Activated naive CD8-positive, alpha-beta T cell treated with anti-CD3 and anti-CD28 coated beads for 36 hours (primary cell): Measurements from ENCODE around the gene LAMC3. TPM values are rescaled to one million over a fixed set of nuclear protein-coding genes. Genes with fewer than 3 reads are reported as not detected.
A peak's percentile ranks its signal among the peaks of the same experiment; 100 is the strongest.
"Not testable (repeated sequence)": the region's sequence is repeated elsewhere in the genome, so short reads cannot be mapped to it uniquely, and the experiment has no call there.

Experiments used
- DNase-seq: peaks from one replicate; pipeline ENCODE4 v3.0.0; 2021
- H3K27ac Mint-ChIP-seq: one replicate; pipeline ENCODE4 v1.8.0; 2022; ENCODE audit warnings: mild to moderate bottlenecking, moderate library complexity, mixed read lengths
- H3K27me3 Mint-ChIP-seq: one replicate; pipeline ENCODE4 v1.8.0; 2022; ENCODE audit warnings: mild to moderate bottlenecking, mixed read lengths
- H3K36me3 Mint-ChIP-seq: one replicate; pipeline ENCODE4 v1.8.0; 2021; ENCODE audit warnings: mild to moderate bottlenecking, mixed read lengths
- H3K4me1 Mint-ChIP-seq: one replicate; pipeline ENCODE4 v1.8.0; 2021; ENCODE audit warnings: mixed read lengths
- H3K4me3 Mint-ChIP-seq: one replicate; pipeline ENCODE4 v1.8.0; 2022; ENCODE audit warnings: mild to moderate bottlenecking, moderate library complexity, mixed read lengths
- H3K9me3 Mint-ChIP-seq: one replicate; pipeline ENCODE4 v1.8.0; 2022; ENCODE audit warnings: mixed read lengths
- total RNA-seq, 2 experiments: library from RNA; stranded (reverse); gene quantifications; one replicate each; pipeline ENCODE4 v1.2.3, GENCODE V29; 2021

LAMC3 gene
- total RNA-seq, 2 experiments from 2014 or later, result 0.56 to 0.91 TPM

DNA sequence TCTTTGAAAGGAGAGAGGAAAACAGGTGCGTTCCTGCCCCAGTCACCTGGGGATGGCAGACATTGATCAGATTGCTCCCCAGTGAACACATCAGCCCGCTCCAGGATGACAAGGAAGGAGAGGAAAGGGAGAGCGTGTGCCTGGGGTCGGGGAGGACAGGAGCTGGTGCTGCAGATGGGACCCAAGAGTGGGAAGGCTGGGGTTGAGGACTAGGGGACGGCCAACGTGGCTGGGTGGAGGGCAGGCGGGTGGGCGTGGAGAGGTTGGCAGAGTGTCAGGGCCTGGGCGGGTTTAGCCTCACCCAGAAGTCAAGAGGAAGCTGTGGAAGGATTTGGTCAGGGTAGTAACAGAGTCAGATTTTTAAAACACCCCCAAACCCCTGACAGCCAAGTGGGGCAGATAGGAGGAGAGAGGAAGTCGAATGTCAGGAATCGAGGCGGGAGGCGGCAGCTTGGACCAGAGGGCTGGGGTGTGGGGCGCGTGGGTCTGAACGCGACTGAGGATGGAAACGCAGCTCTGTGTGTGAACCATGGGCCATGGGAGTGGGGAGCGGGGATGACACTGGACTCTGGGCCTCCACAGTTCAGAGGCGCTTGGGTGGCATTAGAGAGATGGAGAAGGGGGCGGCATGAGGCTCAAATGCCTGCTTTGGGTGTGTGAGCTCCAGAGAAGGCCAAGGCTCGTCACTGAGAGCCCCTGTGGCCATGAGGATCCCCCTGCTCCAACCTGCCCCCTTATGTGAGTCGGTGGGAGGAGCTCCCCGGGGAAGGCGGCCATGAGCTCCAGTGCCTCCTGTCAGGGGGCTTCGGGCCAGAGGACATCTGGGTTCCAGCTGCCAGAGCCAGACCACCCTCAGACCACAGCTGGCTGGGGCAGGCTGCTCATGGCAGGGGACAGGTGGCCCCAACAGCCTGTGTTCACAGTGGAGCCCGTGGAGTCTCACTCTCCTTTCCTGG is 24.6 kb downstream of the LAMC3 start:
- no peaks in the 10 kb centered on the region for H3K4me1 Mint-ChIP-seq
- no peak overlapping the region for H3K27ac Mint-ChIP-seq
- H3K9me3 Mint-ChIP-seq, result no peaks in the 10 kb centered on the region
- no peaks in the 10 kb centered on the region for H3K36me3 Mint-ChIP-seq
- H3K27me3 Mint-ChIP-seq, result no peaks in the 10 kb centered on the region
- H3K4me3 Mint-ChIP-seq, result no peak overlapping the region
- DNase-seq, result no peak

GRCh38 chr9:131034268-131034667 is 25.3 kb downstream of the LAMC3 start:
- Mint-ChIP-seq H3K36me3 (no peaks in the 10 kb centered on the region), H3K27ac (no peak overlapping the region), H3K9me3 (no peaks in the 10 kb centered on the region), H3K4me1 (no peaks in the 10 kb centered on the region), H3K4me3 (no peak overlapping the region), H3K27me3 (no peaks in the 10 kb centered on the region)
- DNase-seq, result no peak

DNA sequence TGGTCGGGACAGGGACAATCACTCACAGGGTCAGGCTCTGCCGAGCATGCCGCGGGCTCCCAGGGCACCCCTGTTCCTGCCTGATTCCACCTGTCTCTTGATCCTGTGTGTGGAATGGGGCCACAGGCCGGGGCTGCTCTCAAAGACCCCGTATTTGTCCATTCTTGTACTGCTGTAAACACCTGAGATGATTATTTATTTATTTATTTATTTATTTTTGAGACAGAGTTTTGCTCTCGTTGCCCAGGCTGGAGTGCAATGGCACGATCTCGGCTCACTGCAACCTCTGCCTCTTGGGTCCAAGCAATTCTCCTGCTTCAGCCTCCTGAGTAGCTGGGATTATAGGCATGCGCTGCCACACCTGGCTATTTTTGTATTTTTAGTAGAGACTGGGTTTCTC is 25.8 kb downstream of the LAMC3 start:
- not testable (repeated sequence) for H3K27ac Mint-ChIP-seq, H3K4me1 Mint-ChIP-seq, H3K4me3 Mint-ChIP-seq, H3K9me3 Mint-ChIP-seq, H3K27me3 Mint-ChIP-seq, H3K36me3 Mint-ChIP-seq, DNase-seq

DNA sequence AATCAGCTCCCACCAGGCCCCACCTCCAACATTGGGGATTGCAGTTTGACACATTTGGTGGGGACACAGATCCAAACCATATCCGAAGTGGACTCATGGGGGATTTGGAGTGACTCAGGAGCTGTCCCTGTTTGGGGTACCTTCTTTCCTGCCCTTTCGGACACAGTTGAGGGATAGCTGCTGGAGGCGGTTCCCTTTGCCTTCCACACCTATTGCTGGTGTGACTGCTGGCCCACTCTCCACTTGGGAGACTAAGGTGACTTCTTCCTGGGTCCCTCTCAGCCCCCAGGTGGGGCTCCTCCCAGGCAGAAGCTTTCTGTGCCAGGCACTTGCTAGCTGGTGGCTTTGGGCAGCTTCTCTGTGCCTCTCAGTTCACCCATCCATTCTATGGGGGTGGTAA is 26.6 kb downstream of the LAMC3 start:
- H3K4me1 Mint-ChIP-seq, result no peaks in the 10 kb centered on the region
- no peak overlapping the region for H3K27ac Mint-ChIP-seq
- DNase-seq, result no peak
- no peak overlapping the region for H3K4me3 Mint-ChIP-seq
- no peaks in the 10 kb centered on the region for H3K36me3 Mint-ChIP-seq
- H3K27me3 Mint-ChIP-seq, result no peaks in the 10 kb centered on the region
- H3K9me3 Mint-ChIP-seq, result no peaks in the 10 kb centered on the region

- no peak for DNase-seq
- Mint-ChIP-seq H3K27ac (no peak overlapping the region), H3K9me3 (no peaks in the 10 kb centered on the region), H3K4me1 (no peaks in the 10 kb centered on the region), H3K4me3 (no peak overlapping the region), H3K27me3 (no peaks in the 10 kb centered on the region), H3K36me3 (no peaks in the 10 kb centered on the region)
Observed at GRCh38 chr9:131036071-131036470, 27.1 kb downstream of the LAMC3 start.

DNA sequence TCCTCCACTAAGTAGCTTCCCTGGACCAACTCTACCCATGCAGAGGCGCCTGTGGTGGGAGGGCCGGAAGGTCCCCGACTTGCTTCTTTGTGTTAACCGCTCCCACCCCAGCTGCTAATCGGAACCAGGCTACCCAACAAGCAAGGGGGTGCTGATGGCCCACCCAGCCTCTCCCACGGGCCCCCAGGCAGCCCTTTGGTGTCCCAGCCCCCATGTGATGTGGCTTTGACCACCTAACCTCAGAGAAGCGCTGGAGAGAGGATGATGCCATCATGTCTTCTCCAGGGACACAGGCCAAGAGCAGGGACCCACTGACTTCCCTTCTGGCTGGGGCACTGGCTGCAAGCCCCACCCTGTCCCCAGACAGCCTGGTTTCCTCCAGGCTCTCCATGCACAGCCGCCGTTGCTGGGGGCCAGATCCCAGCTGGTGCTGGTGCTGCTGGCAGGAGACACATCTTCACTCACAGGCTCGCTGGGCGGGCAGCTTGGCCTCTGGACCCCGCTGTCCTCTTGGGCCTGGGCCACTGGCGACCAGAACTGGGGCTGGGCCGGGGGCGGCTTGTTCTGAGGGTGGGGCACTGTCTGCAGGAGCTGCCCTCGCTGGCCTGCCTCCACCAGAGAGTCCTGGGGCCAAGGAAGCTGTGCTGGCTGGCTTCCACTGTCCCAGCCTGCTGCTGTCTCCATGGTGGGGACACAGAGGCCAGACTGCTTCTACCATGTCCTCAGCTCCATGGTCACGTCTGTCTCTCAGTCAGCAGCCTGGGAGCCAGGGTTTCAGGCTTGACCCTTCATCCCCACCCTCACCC is 27.8 kb downstream of the LAMC3 start:
- Mint-ChIP-seq H3K27ac (no peak overlapping the region), H3K4me3 (no peak overlapping the region), H3K36me3 (no peaks in the 10 kb centered on the region), H3K4me1 (no peaks in the 10 kb centered on the region), H3K27me3 (no peaks in the 10 kb centered on the region), H3K9me3 (no peaks in the 10 kb centered on the region)
- DNase-seq, result no peak

GRCh38 chr9:131037335-131038255 is 28.6 kb downstream of the LAMC3 start:
- Mint-ChIP-seq H3K9me3 (no peaks in the 10 kb centered on the region), H3K27me3 (no peaks in the 10 kb centered on the region), H3K36me3 (no peaks in the 10 kb centered on the region), H3K4me1 (no peaks in the 10 kb centered on the region), H3K4me3 (no peak overlapping the region), H3K27ac (no peak overlapping the region)
- no peak for DNase-seq

GRCh38 chr9:131038256-131039128 is 29.5 kb downstream of the LAMC3 start:
- Mint-ChIP-seq H3K9me3 (no peaks in the 10 kb centered on the region), H3K4me1 (peaks cover 4% of the 10 kb centered on the region)
- no peak for DNase-seq

GRCh38 chr9:131039129-131039954 is 30.4 kb downstream of the LAMC3 start:
- H3K36me3 Mint-ChIP-seq, result no peaks in the 10 kb centered on the region
- DNase-seq, result no peak
- H3K9me3 Mint-ChIP-seq, result no peaks in the 10 kb centered on the region
- no peak overlapping the region for H3K4me3 Mint-ChIP-seq
- no peak overlapping the region for H3K27ac Mint-ChIP-seq
- H3K4me1 Mint-ChIP-seq, result peaks cover 5% of the 10 kb centered on the region
- H3K27me3 Mint-ChIP-seq, result no peaks in the 10 kb centered on the region

More at GRCh38 chr9:131038256-131039128, 29.5 kb downstream of the LAMC3 start:
- Mint-ChIP-seq H3K27ac (no peak overlapping the region), H3K36me3 (no peaks in the 10 kb centered on the region), H3K27me3 (no peaks in the 10 kb centered on the region), H3K4me3 (no peak overlapping the region)

DNA sequence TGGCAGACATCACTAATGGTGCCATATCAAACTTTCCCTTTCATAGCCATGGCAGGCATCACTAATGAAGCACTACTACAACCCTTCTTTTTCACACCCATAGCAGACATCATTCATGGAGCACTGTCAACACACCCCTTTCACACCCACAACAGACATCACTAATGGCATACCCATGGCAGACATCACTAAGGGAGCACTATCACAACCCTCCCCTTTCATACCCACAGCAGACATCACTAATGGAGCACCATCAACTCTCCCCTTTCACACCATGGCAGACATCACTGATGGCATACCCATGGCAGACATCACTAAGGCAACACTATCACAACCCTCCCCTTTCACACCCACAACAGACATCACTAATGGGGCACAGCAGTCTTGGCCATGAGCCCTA is 33.7 kb downstream of the LAMC3 start:
- no peaks in the 10 kb centered on the region for H3K27me3 Mint-ChIP-seq
- no peaks in the 10 kb centered on the region for H3K36me3 Mint-ChIP-seq
- no peak overlapping the region for H3K27ac Mint-ChIP-seq
- no peak for DNase-seq
- peaks cover 5% of the 10 kb centered on the region for H3K4me1 Mint-ChIP-seq
- H3K4me3 Mint-ChIP-seq, result no peak overlapping the region
- no peaks in the 10 kb centered on the region for H3K9me3 Mint-ChIP-seq

GRCh38 chr9:131043087-131043486 is 34.1 kb downstream of the LAMC3 start:
- Mint-ChIP-seq H3K36me3 (no peaks in the 10 kb centered on the region), H3K27ac (no peak overlapping the region), H3K4me3 (no peak overlapping the region), H3K4me1 (peaks cover 5% of the 10 kb centered on the region), H3K9me3 (no peaks in the 10 kb centered on the region), H3K27me3 (no peaks in the 10 kb centered on the region)
- no peak for DNase-seq

- Mint-ChIP-seq H3K27me3 (no peaks in the 10 kb centered on the region), H3K4me3 (no peak overlapping the region), H3K4me1 (peaks cover 5% of the 10 kb centered on the region), H3K36me3 (no peaks in the 10 kb centered on the region), H3K9me3 (no peaks in the 10 kb centered on the region), H3K27ac (no peak overlapping the region)
- DNase-seq, result no peak
Observed at GRCh38 chr9:131043646-131044045, 34.7 kb downstream of the LAMC3 start.

- H3K4me3 Mint-ChIP-seq, result peak overlapping the region; percentile 11
- H3K36me3 Mint-ChIP-seq, result no peaks in the 10 kb centered on the region
- H3K9me3 Mint-ChIP-seq, result no peaks in the 10 kb centered on the region
- peak; percentile 54 for DNase-seq
- H3K27me3 Mint-ChIP-seq, result no peaks in the 10 kb centered on the region
- H3K27ac Mint-ChIP-seq, result no peak overlapping the region
- H3K4me1 Mint-ChIP-seq, result peaks cover 5% of the 10 kb centered on the region
Observed at GRCh38 chr9:131045300-131046092, 36.5 kb downstream of the LAMC3 start.
